ENCODE measurements around the gene RGS17.

DNA sequence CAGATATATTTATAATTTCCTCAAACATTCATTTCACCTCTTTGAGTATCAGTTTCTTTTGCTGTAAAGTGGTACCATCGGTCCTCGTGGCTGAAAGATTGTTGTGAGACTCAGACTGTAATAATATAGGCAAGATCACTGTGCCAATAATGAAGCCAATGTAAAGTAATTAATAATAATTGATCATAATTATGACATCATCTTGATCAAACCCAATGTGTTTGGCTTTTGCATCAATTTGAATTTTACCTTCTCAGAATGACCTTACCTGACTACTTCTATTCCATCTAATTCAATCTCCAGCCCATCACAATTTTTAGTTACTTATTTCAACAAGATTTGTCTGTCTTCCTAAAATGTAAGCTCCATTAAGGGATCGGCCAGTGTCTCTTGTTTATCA lies 112.7 kb downstream of the RGS17 start:
- TF ChIP-seq, protein P1, sequence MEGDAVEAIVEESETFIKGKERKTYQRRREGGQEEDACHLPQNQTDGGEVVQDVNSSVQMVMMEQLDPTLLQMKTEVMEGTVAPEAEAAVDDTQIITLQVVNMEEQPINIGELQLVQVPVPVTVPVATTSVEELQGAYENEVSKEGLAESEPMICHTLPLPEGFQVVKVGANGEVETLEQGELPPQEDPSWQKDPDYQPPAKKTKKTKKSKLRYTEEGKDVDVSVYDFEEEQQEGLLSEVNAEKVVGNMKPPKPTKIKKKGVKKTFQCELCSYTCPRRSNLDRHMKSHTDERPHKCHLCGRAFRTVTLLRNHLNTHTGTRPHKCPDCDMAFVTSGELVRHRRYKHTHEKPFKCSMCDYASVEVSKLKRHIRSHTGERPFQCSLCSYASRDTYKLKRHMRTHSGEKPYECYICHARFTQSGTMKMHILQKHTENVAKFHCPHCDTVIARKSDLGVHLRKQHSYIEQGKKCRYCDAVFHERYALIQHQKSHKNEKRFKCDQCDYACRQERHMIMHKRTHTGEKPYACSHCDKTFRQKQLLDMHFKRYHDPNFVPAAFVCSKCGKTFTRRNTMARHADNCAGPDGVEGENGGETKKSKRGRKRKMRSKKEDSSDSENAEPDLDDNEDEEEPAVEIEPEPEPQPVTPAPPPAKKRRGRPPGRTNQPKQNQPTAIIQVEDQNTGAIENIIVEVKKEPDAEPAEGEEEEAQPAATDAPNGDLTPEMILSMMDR (IDR thresholded peaks at IDR 0.05), result no peak
- TF ChIP-seq EP300 (IDR thresholded peaks at IDR 0.05) (no peak), POLR2A (IDR thresholded peaks at IDR 0.05; ENCODE audit: low read depth) (no peak), POLR2AphosphoS5 (IDR thresholded peaks at IDR 0.05) (no peak)

Measured in esophagus muscularis mucosa (tissue), 4 donors.